Activated B cell treated with CpG ODN at 0.5 μM for 24 hours (primary cell): ENCODE measurements around the gene PPM1D. TPM values are rescaled to one million over a fixed set of nuclear protein-coding genes. Genes with fewer than 3 reads are reported as not detected.

Experiments
- ATAC-seq: fragments of 200-7000 bp; cut with Tn5 transposase; one replicate; pipeline ENCODE4 v1.10.0; 2021; ENCODE audit warnings: low read depth, mild to moderate bottlenecking, moderate library complexity
- CTCF ChIA-PET: fragments of 350-600 bp; sonication (Branson Sonifier 250); formaldehyde crosslinking; loops from one replicate; lab custom pipeline; 2021; ENCODE audit warnings: antibody characterized with exemption; lab: Charles Lee
- POLR2A ChIA-PET: fragments of 350-600 bp; sonication (Branson Sonifier 250); formaldehyde crosslinking; loops from one replicate; lab custom pipeline; 2021; ENCODE audit warnings: antibody characterized with exemption; lab: Charles Lee
- DNase-seq: peaks from one replicate; pipeline ENCODE4 v3.0.0; 2022
- H3K27ac Mint-ChIP-seq: one replicate; pipeline ENCODE4 v1.8.0; 2020; ENCODE audit warnings: mixed read lengths
- H3K27me3 Mint-ChIP-seq: one replicate; pipeline ENCODE4 v1.8.0; 2021; ENCODE audit warnings: mixed read lengths
- H3K36me3 Mint-ChIP-seq: one replicate; pipeline ENCODE4 v1.8.0; 2021; ENCODE audit warnings: low read depth, mixed read lengths
- H3K4me1 Mint-ChIP-seq: one replicate; pipeline ENCODE4 v1.8.0; 2021; ENCODE audit warnings: mixed read lengths
- H3K4me3 Mint-ChIP-seq: one replicate; pipeline ENCODE4 v1.8.0; 2020; ENCODE audit warnings: mild to moderate bottlenecking, mixed read lengths
- H3K9me3 Mint-ChIP-seq: one replicate; pipeline ENCODE4 v1.8.0; 2020; ENCODE audit warnings: mixed read lengths
- CTCF ChIP-seq: fragments of 200-600 bp; IDR thresholded peaks from one replicate; pipeline ENCODE4 v1.8.0; 2022; ENCODE audit warnings: antibody characterized with exemption, mild to moderate bottlenecking
- intact Hi-C: fragments of 100-400 bp; cut with micrococcal nuclease; formaldehyde crosslinking; loops from one replicate; pipeline ENCODE4 v1.15.1; 2024
- total RNA-seq: library from RNA; stranded (reverse); gene quantifications from 2 replicates; pipeline ENCODE4 v1.2.3, GENCODE V29; 2022

The PPM1D gene
- total RNA-seq, 1 donor from 2014 or later, result 13.3 TPM

GRCh38 chr17:60565233-60565632, 34.8 kb upstream of the PPM1D start:
- H3K4me1 Mint-ChIP-seq, result no peaks in the 10 kb centered on the region
- no peaks in the 10 kb centered on the region for H3K36me3 Mint-ChIP-seq
- no peaks in the 10 kb centered on the region for H3K9me3 Mint-ChIP-seq
- no peak for DNase-seq
- H3K27ac Mint-ChIP-seq, result no peak overlapping the region
- CTCF ChIA-PET, result no interaction called here
- H3K27me3 Mint-ChIP-seq, result no peaks in the 10 kb centered on the region
- POLR2A ChIA-PET, result no interaction called here
- no peak for ATAC-seq
- intact Hi-C loops, result loop anchor here (5.0 kb wide), 1 partner anchor 37 kb away; the partner anchor contains the start of gene PPM1D
- no peak overlapping the region for H3K4me3 Mint-ChIP-seq
- TF ChIP-seq CTCF, result no peak

DNA sequence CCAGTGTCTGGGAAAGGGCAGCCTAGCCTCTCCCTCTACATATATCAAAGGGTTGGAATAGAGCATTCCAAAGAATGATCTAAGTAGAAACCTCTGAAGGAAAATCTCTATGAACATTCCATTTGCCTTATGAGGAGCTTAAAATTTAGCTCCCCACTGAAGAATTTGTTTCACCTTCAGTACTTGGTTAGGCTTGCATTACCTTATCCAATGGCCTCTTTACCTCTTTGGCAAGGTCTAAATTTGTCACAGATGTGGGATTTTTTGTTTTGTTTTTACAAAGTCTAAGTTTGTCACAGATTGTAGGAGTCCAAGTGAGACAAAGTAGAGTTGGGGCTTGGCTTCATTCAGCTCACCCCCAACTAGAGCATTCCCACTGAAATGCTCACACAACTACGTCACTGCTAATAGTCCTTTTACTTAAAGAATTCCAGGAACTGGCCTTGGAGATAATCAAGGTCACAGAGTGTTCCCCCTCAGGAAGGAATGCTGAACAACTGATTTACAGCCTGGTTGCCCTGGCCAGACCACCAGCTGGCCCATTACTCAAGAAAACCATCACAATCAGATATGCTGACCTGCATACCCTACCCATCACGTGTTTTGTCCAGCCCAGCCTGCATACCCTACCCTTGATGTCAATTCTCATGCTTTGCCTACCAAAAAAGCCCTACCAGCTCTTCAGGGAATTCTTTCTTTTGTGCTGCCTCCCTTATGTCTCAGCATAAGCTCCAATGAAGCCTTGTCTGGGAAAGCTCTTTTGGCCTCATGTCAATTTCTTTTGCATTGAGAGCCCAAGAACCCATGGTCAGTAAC, 26.5 kb upstream of the PPM1D start:
- ATAC-seq, result no peak
- H3K27me3 Mint-ChIP-seq, result peaks cover 2% of the 10 kb centered on the region
- DNase-seq, result no peak
- no peaks in the 10 kb centered on the region for H3K36me3 Mint-ChIP-seq
- H3K4me3 Mint-ChIP-seq, result no peak overlapping the region
- ChIA-PET CTCF (no interaction called here), POLR2A (interaction anchor here (1.8 kb wide), 1 partner anchor 26 kb away, joined by 7 read pairs; the partner anchor contains the start of gene PPM1D)
- no peak for TF ChIP-seq CTCF
- intact Hi-C loops, result no loop called here
- peaks cover 2% of the 10 kb centered on the region for H3K9me3 Mint-ChIP-seq
- H3K4me1 Mint-ChIP-seq, result peaks cover 6% of the 10 kb centered on the region
- no peak overlapping the region for H3K27ac Mint-ChIP-seq

DNA sequence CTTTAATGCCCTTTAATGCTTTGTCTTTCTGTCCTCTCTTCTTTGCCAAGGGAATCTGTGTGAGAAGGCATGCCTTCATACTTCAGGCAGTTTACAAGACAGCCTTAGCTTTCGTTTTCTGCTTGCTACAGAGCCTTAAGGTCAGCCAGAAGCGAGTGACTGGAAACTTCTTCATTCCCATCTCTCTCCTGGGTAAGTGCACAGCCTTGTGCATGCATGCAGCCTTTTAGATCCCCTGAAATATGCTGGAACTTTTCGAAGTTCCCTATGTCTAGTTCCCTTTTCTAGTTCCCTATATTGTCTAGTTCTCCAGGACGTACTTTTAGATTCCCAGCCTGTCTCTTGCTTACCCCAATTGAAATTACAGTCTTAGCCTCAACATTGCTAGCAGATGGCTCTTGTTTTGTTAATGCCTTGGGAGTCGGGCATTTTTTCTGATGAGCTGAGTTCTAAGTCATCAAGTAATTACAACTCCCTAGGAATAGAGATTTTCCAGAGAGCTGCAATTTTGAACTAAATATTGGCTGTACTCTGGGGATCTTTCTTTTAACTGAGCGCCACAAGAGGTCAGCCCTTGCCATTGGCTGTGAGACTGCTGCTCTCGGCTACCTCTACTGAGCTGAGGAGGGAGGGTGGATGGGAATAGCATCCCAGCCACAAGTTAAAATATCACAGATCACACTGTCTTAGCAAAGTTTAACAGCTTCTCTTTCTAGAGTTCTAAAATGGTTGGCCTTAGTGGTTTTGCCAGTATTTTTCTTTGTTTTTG, 22.7 kb upstream of the PPM1D start:
- Mint-ChIP-seq H3K4me3 (peak overlapping the region; percentile 29), H3K27me3 (peaks cover 2% of the 10 kb centered on the region), H3K4me1 (peaks cover 6% of the 10 kb centered on the region), H3K9me3 (peaks cover 2% of the 10 kb centered on the region), H3K27ac (no peak overlapping the region), H3K36me3 (no peaks in the 10 kb centered on the region)
- POLR2A ChIA-PET, result no interaction called here
- intact Hi-C loops, result no loop called here
- ATAC-seq (no peak), DNase-seq (no peak)
- CTCF ChIA-PET, result interaction anchor here (1.1 kb wide), 2 partner anchors 61 to 63 kb away, joined by 4 read pairs; no protein-coding TSS in a partner anchor
- TF ChIP-seq CTCF, result no peak

DNA sequence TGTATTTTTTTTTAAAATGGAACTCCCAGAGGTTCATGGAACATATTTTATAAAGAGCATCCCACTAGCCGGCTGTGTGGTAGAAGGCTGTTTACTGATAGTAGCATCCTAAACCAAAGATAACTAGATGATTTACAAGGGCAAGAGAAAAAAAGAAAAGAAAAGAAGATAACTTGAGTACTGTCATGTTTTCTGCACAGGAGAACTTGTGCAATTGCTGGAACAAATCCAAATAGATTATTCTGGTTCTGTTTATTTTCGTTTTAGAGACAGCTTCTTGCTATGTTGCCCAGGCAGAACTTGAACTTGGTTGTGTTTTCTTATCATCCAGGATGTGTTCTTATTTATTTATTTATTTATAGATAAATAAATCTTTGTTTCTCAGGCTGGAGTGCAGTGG, 20.9 kb upstream of the PPM1D start:
- intact Hi-C loops, result no loop called here
- no peak overlapping the region for H3K27ac Mint-ChIP-seq
- H3K4me1 Mint-ChIP-seq, result peaks cover 6% of the 10 kb centered on the region
- ChIA-PET CTCF (interaction anchor here (1.4 kb wide), 1 partner anchor 9 kb away, joined by 3 read pairs; no protein-coding TSS in a partner anchor), POLR2A (no interaction called here)
- no peaks in the 10 kb centered on the region for H3K27me3 Mint-ChIP-seq
- no peak overlapping the region for H3K4me3 Mint-ChIP-seq
- TF ChIP-seq CTCF, result no peak
- H3K36me3 Mint-ChIP-seq, result no peaks in the 10 kb centered on the region
- DNase-seq (no peak), ATAC-seq (no peak)
- H3K9me3 Mint-ChIP-seq, result peaks cover 2% of the 10 kb centered on the region

- Mint-ChIP-seq H3K27ac (no peak overlapping the region), H3K9me3 (peaks cover 2% of the 10 kb centered on the region), H3K27me3 (no peaks in the 10 kb centered on the region), H3K36me3 (no peaks in the 10 kb centered on the region), H3K4me3 (no peak overlapping the region), H3K4me1 (peaks cover 6% of the 10 kb centered on the region)
- CTCF ChIA-PET, result interaction anchor here (1.4 kb wide), 1 partner anchor 10 kb away, joined by 3 read pairs; no protein-coding TSS in a partner anchor
- ATAC-seq (no peak), DNase-seq (no peak)
- TF ChIP-seq CTCF, result no peak
- intact Hi-C loops, result no loop called here
- POLR2A ChIA-PET, result no interaction called here
These were observed 20.4 kb upstream of the PPM1D start for GRCh38 chr17:60579551-60579950.
